ENCODE results near the gene MCUB. TPM values are rescaled to one million over a fixed set of nuclear protein-coding genes. Genes with fewer than 3 reads are reported as not detected.

MCUB gene
- total and polyA plus RNA-seq, 2 donors (not counting 3 experiments of a cell fraction or from before 2014, with no cell fraction given) = 32.5 to 53.8 TPM

GRCh38 chr4:109672169-109672930, 112.3 kb downstream of the MCUB start:
- no TSS peak for BruUV-seq (replicated peaks)
- CTCF ChIA-PET = interaction anchor here (1.0 kb wide), 1 partner anchor 10 kb away, joined by 3 read pairs; no protein-coding TSS in a partner anchor
- no peak for TF ChIP-seq FOS (IDR thresholded peaks at IDR 0.05; ENCODE audit: borderline replicate concordance, insufficient read depth, low read length)
- TF ChIP-seq CTCF (IDR thresholded peaks at IDR 0.05; ENCODE audit: extremely low read depth in 1 of 2, insufficient read depth in 1 of 2, low read depth in 1 of 2, low read length in 2 of 2) = no peak
- TF ChIP-seq GATA2 (IDR thresholded peaks at IDR 0.05; ENCODE audit: insufficient read depth, insufficient read length, low read depth, low read length) = no peak
- no peak for TF ChIP-seq EZH2 (IDR thresholded peaks at IDR 0.05; ENCODE audit: borderline replicate concordance, low read depth, low read length, severe bottlenecking)
- TF ChIP-seq JUN (IDR thresholded peaks at IDR 0.05; ENCODE audit: borderline replicate concordance, insufficient read depth, insufficient read length, low read depth) = no peak
- no peak for TF ChIP-seq POLR2A (IDR thresholded peaks at IDR 0.05; ENCODE audit: low read depth, low read length)
- no peak for TF ChIP-seq MYC (IDR thresholded peaks at IDR 0.05; ENCODE audit: low read depth, low read length)
- TF ChIP-seq MAX (IDR thresholded peaks at IDR 0.05; ENCODE audit: insufficient read depth, insufficient read length) = no peak
- no peak for TF ChIP-seq POLR2AphosphoS5 (IDR thresholded peaks at IDR 0.05; ENCODE audit: insufficient read depth, low read depth, low read length)
- Histone ChIP-seq H3K4me3 (replicated peaks in 1 of 3; ENCODE audit: insufficient read depth in 1 of 3, low read depth in 1 of 3, low read length in 3 of 3) (no peak overlapping the region), H3K27ac (ENCODE audit: insufficient read depth, low read depth, low read length) (no peak overlapping the region), H3K79me2 (ENCODE audit: control insufficient read depth, insufficient read depth, low read length) (no peaks in the 10 kb centered on the region), H2AFZ (ENCODE audit: low read depth, low read length) (no peak overlapping the region), H4K20me1 (replicated peaks; ENCODE audit: control insufficient read depth, extremely low read depth, insufficient read depth, low read length) (no peaks in the 10 kb centered on the region), H3K9me1 (replicated peaks; ENCODE audit: control insufficient read depth, extremely low read depth, insufficient read depth, low read length) (no peaks in the 10 kb centered on the region), H3K4me1 (ENCODE audit: control insufficient read depth, extremely low read depth, insufficient read depth, low read length) (no peaks in the 10 kb centered on the region), H3K36me3 (ENCODE audit: control insufficient read depth in 2 of 2, extremely low read depth in 1 of 2, insufficient read depth in 2 of 2, low read length in 2 of 2) (no peaks in the 10 kb centered on the region), H3K9ac (replicated peaks; ENCODE audit: extremely low read depth, insufficient read depth, low read length) (no peak overlapping the region), H3K9me3 (replicated peaks; ENCODE audit: control insufficient read depth, insufficient read depth, low read length) (no peaks in the 10 kb centered on the region), H3K27me3 (ENCODE audit: control insufficient read depth in 2 of 2, insufficient read depth in 2 of 2, low read length in 2 of 2) (no peaks in the 10 kb centered on the region), H3K4me2 (ENCODE audit: insufficient read depth, low read length) (no peak overlapping the region)
- POLR2A ChIA-PET = no interaction called here
- intact Hi-C loops (cut with micrococcal nuclease) = no loop called here
- no peak for FAIRE-seq
- DNase-seq (ENCODE audit: low read depth, low spot score) = no peak
- dilution Hi-C loops (cut with MboI; ENCODE audit: extremely low pct_ligation_motif_present, low sequenced_read_pairs) = no loop called here

Measured in endothelial cell of umbilical vein (primary cell).